Omental fat pad (tissue), 4 donors: ENCODE measurements around the gene GAPVD1. TPM values are rescaled to one million over a fixed set of nuclear protein-coding genes. Genes with fewer than 3 reads are reported as not detected.
"Not testable (repeated sequence)": the region's sequence is repeated elsewhere in the genome, so short reads cannot be mapped to it uniquely, and the experiment has no call there.

Experiments used
- ATAC-seq: fragments of 150-250 bp; one replicate; pipeline ENCODE4 v1.9.1; 2016; ENCODE audit warnings: mild to moderate bottlenecking, moderate library complexity; ENCODE audit not compliant: low FRiP score
- DNase-seq: peaks from one replicate; pipeline ENCODE4 v3.0.0-alpha.2; 2019; ENCODE audit warnings: low spot score
- total RNA-seq, 4 donors: library from RNA; depleted of rRNA; stranded (reverse); fragments of >200 nt; gene quantifications; one replicate each; pipeline ENCODE4 v1.1.0, GENCODE V29; 2016
- TF ChIP-seq, protein P1 (sequence below), 3 donors: fragments of 450-650 bp; IDR thresholded peaks; one replicate each; pipeline ENCODE4 v1.5.1; 2016 to 2017; ENCODE audit warnings: antibody characterized with exemption in 3 of 3, mild to moderate bottlenecking in 3 of 3, moderate library complexity in 2 of 3

Gene GAPVD1
- total RNA-seq, 4 donors from 2014 or later: 44.0 to 124 (median 67.9) TPM

DNA sequence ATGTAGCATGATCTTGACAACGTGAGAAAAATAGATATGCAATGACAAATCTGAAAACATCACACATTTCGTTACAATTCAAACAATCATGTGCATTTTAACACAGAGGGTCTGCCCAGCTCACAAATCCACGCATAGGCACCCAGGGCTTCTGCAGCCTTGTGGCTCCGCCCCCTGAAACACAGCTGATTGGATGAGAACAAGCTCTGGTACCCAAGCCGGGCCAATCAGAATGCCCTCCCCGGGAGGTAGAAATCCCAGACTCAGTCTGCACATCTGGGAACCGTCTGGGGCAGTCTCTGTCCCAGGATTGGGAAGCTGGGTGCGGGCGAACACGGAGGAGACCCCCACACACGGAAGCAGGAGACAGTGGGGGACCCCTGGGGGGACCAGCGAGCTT lies 137.5 kb downstream of the GAPVD1 start:
- DNase-seq: no peak
- TF ChIP-seq, protein P1, sequence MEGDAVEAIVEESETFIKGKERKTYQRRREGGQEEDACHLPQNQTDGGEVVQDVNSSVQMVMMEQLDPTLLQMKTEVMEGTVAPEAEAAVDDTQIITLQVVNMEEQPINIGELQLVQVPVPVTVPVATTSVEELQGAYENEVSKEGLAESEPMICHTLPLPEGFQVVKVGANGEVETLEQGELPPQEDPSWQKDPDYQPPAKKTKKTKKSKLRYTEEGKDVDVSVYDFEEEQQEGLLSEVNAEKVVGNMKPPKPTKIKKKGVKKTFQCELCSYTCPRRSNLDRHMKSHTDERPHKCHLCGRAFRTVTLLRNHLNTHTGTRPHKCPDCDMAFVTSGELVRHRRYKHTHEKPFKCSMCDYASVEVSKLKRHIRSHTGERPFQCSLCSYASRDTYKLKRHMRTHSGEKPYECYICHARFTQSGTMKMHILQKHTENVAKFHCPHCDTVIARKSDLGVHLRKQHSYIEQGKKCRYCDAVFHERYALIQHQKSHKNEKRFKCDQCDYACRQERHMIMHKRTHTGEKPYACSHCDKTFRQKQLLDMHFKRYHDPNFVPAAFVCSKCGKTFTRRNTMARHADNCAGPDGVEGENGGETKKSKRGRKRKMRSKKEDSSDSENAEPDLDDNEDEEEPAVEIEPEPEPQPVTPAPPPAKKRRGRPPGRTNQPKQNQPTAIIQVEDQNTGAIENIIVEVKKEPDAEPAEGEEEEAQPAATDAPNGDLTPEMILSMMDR (IDR thresholded peaks at IDR 0.05): no peak

DNA sequence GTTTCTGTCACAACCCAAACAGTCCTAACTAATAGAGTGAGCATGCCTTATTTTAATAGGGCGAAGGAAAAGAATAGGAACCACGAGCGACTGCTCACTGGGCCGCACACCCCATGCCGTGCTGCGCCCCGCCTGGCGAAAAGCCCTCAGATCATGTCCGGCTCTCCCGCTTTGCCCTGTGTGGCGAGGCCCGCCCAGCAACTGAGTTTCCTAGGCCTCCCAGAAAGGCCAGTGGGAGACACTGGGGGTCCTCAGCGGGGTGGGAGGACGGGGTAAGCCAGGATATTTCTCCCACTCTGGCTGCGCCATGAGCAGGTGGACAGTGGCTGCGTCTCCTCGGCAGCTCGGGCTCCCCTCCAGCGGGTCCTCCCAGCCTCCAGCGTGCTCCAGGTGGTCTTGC lies 138.0 kb downstream of the GAPVD1 start:
- DNase-seq: no peak
- TF ChIP-seq, protein P1 (IDR thresholded peaks at IDR 0.05): no peak
- no peak for ATAC-seq

More for the DNA sequence above, 137.5 kb downstream of the GAPVD1 start:
- no peak for ATAC-seq

DNA sequence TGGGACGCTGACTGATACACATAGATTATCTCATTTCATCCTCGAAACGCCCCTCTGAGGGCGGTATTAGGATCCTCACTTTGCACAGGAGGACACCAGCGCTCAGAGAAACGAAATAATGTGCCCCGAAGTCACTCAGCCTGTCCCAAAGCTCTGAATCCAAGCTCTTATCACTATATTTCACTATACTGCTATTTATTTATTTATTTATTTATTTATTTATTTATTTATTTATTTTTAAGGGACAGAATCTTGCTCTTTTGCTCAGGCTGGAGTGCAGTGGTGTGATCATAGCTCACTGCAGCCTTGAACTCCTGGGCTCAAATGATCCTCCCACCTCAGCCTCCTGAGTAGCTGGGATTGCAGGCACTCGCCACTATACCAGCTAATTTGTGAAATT lies 138.6 kb downstream of the GAPVD1 start:
- ATAC-seq, DNase-seq: not testable (repeated sequence)

DNA sequence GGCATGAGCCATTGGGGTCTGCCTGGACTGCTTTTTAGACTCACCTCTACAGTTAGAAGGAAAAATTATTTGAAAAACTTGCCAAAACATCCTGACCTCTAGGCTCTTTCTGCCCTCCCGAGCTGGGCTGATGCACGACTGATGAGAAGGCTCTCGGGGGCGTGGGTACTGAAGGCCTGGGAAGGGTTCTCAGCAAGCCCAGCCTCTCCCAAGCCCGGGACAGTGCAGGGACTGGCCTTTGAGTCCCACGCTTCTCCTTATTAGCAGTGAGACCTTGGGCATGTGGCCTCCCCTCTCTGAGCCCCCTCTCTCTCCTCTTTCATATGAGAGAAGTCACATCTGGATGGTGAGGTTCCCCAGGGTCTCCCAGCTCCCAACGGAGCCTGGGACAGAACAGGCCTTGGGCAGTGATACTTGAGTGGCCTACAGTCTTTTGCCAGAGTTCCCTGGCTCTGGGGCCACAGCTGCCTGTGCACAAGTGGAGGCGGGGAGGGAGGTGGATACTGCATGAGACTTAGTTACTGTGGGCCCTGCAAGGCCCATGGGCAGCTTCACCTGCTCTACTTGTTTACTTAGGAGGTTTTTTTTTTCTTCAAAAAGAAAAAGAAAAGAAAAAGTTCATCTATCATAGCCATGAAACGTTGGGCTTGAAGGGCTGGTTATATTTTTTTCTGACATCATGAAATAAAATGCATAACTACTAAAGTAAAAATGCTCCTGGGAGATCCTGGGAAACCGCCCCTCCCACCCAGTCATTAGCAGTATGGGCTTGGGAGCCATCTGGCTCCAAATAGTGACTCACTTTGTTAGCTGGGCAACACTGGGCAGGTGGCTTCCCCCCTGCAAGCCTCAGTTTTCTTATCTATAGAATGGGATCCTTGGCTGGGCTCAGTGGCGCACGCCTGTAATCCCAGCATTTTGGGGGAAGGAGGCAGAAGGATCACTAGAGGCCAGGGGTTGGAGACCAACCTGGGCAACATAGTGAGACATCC lies 139.4 kb downstream of the GAPVD1 start:
- TF ChIP-seq, protein P1 (IDR thresholded peaks at IDR 0.05): no peak
- DNase-seq (no peak), ATAC-seq (no peak)

DNA sequence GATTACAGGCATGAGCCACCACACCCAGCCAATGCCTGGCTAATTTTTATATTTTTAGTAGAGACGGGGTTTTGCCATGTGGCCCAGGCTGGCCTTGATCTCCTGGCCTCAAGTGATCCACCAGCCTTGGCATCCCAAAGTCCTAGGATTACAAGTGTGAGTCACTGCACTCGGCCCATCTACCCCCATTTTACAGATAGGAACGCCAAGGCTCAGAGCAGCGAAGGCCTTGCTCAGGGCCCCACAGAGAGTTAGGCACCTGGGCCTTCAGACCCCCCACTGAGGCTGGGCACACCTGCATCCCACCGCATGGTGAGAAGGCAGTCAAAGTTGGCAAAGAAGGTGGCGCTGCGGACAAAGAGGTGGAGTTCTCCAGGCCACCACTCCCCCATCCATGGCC lies 143.1 kb downstream of the GAPVD1 start:
- no peak for ATAC-seq
- TF ChIP-seq, protein P1 (IDR thresholded peaks at IDR 0.05): no peak
- DNase-seq: no peak

DNA sequence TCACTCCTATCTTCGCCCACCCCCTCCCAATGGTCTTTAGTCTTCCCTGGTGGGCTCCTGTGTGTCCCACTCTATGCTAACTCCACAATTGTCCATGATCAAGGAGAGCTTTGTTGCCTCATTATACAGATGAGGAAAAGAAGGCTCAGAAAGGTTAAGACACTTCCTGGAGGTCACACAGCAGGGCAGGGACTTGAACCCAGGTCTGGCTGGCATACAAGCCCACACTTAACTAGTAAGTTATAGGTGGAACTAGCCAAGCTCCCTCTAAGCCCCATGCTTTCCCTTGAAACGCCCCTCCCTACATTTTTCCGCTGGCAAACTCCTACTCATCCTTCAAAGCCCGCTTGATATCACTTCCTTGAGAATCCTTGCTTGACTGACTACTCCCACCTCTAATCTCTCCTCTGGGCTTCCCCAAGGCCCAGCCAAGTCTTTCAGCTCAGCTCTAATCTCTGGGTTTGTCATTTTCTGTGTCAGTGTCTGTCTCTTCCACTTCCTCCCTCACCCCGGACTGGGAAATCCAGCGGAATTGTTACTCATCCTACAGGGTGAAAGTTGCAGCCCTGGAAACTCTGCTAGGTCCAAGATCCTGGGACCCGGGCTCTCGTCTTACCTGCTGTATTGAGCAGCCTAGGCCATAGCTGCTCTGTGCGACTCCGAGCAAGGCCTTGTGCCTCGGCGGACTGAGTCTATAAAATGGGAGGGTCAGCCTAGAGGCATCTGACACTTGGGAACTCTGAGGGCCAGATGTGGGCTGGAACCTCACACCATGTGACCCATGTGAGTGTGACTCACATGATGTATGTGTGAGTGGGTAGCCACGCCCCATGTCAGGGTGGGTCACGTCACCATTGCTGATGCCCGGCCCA lies 144.5 kb downstream of the GAPVD1 start:
- TF ChIP-seq, protein P1 (IDR thresholded peaks at IDR 0.05): no peak
- ATAC-seq: no peak
- DNase-seq: no peak

DNA sequence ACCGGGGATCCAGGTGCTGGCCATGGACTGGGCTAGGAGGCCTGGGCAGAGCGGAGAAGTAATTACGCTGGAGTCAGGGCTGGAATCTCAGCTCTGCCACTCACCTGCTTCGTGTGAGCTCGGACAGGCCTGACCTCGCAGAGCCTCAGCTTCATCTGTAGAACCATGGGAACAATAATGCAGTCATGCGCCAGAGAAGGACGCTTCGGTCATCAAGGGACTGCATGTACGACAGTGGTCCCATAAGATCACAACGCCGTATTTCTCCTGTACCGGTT lies 145.1 kb downstream of the GAPVD1 start:
- DNase-seq: no peak
- ATAC-seq: no peak
- TF ChIP-seq, protein P1 (IDR thresholded peaks at IDR 0.05): no peak
